GM13976 (cell line): ENCODE data around the gene NGB.

ENCODE experiments used
- DNase-seq: peaks from one replicate; pipeline ENCODE4 v3.0.0; 2012; ENCODE audit warnings: low spot score
- CTCF ChIP-seq: IDR thresholded peaks from 2 replicates; pipeline ENCODE4 v1.5.1; 2012; ENCODE audit warnings: borderline replicate concordance, mild to moderate bottlenecking; ENCODE audit not compliant: insufficient read depth; ENCODE audit errors: extremely low read depth, missing control alignments, control extremely low read depth
- in situ Hi-C: fragments of 300-500 bp; cut with MboI; formaldehyde crosslinking; loops from one replicate; pipeline ENCODE4 v1.12.0; 2022; ENCODE audit warnings: low sequenced_read_pairs, mixed read lengths, inconsistent platforms; ENCODE audit not compliant: unreplicated experiment

The NGB gene

GRCh38 chr14:77314539-77315457 is 43.8 kb upstream of the NGB start:
- DNase-seq, result no peak
- in situ Hi-C loops, result no loop called here
- TF ChIP-seq CTCF, result no peak

- in situ Hi-C loops, result no loop called here
- DNase-seq, result no peak
- no peak for TF ChIP-seq CTCF
Measured at GRCh38 chr14:77314043-77314442, 43.0 kb upstream of the NGB start.

GRCh38 chr14:77313371-77313770 is 42.4 kb upstream of the NGB start:
- in situ Hi-C loops, result no loop called here
- TF ChIP-seq CTCF, result no peak
- no peak for DNase-seq

GRCh38 chr14:77311217-77311616 is 40.2 kb upstream of the NGB start:
- no peak for TF ChIP-seq CTCF
- in situ Hi-C loops, result no loop called here
- DNase-seq, result no peak

GRCh38 chr14:77310026-77310425 is 39.0 kb upstream of the NGB start:
- no peak for DNase-seq
- in situ Hi-C loops, result no loop called here
- no peak for TF ChIP-seq CTCF

- no peak for TF ChIP-seq CTCF
- DNase-seq, result no peak
- in situ Hi-C loops, result no loop called here
Measured at GRCh38 chr14:77309131-77309530, 38.1 kb upstream of the NGB start.
